Panc1 (cell line): ENCODE results near the gene DENND10. TPM values are rescaled to one million over a fixed set of nuclear protein-coding genes. Genes with fewer than 3 reads are reported as not detected.

ENCODE experiments used
- ATAC-seq: fragments of 200-7000 bp; cut with Tn5 transposase; 2 replicates; pipeline ENCODE4 v1.9.1; 2020; ENCODE audit warnings: mild to moderate bottlenecking, moderate library complexity
- BruUV-seq: library from RNA; stranded (reverse); fragments of 400-500 nt; replicated peaks from 2 replicates; lab custom pipeline; 2021; lab: Mats Ljungman, UMichigan
- CTCF ChIA-PET: fragments of 300-600 bp; sonication (Branson Sonifier 250); formaldehyde crosslinking; loops from one replicate; lab custom pipeline; 2022; ENCODE audit warnings: antibody characterized with exemption; lab: Charles Lee
- POLR2A ChIA-PET: fragments of 300-600 bp; sonication (Branson Sonifier 250); formaldehyde crosslinking; loops from one replicate; lab custom pipeline; 2022; ENCODE audit warnings: antibody characterized with exemption; lab: Charles Lee
- DNase-seq: peaks from one replicate; pipeline ENCODE4 v3.0.0-alpha.2; 2010; ENCODE audit warnings: low read depth, low spot score
- H3K27ac ChIP-seq: 2 replicates; pipeline ENCODE4 v1.5.1; 2011; ENCODE audit warnings: mild to moderate bottlenecking, low read length, inconsistent platforms
- H3K27me3 ChIP-seq: fragments of 200-500 bp; sonication (Bioruptor generic); 2 replicates; pipeline ENCODE4 v1.6.0; 2014; ENCODE audit warnings: low read length, inconsistent platforms; ENCODE audit not compliant: control insufficient read depth, insufficient read depth
- H3K36me3 ChIP-seq: fragments of 200-500 bp; sonication (Bioruptor generic); 2 replicates; pipeline ENCODE4 v1.5.1; 2014; ENCODE audit warnings: inconsistent platforms, mild to moderate bottlenecking, low read length, moderate library complexity; ENCODE audit not compliant: control insufficient read depth, insufficient read depth
- H3K4me1 ChIP-seq: 2 replicates; pipeline ENCODE4 v1.5.1; 2011; ENCODE audit warnings: inconsistent platforms, mild to moderate bottlenecking, low read length, moderate library complexity; ENCODE audit not compliant: control insufficient read depth, insufficient read depth
- H3K4me3 ChIP-seq, 2 experiments: 2 replicates each; pipeline ENCODE4 v1.5.1; 2011 to 2012; ENCODE audit warnings: low read depth in 2 of 2, low read length in 2 of 2, mild to moderate bottlenecking in 2 of 2, inconsistent platforms in 1 of 2, moderate library complexity in 1 of 2
- H3K9me3 ChIP-seq: fragments of 200-500 bp; sonication (Bioruptor generic); 2 replicates; pipeline ENCODE4 v1.5.1; 2014; ENCODE audit warnings: low read depth, mild to moderate bottlenecking, inconsistent platforms, low read length, moderate library complexity; ENCODE audit not compliant: control insufficient read depth, insufficient read depth
- POLR2AphosphoS5 ChIP-seq: IDR thresholded peaks from 2 replicates; pipeline ENCODE4 v1.6.1; 2012; ENCODE audit warnings: mild to moderate bottlenecking, low read depth, low read length, moderate library complexity
- SIN3A ChIP-seq: IDR thresholded peaks from 2 replicates; pipeline ENCODE4 v1.6.1; 2012; ENCODE audit warnings: low read depth, mild to moderate bottlenecking, low read length, moderate library complexity, borderline replicate concordance; ENCODE audit not compliant: insufficient read depth
- TCF7L2 ChIP-seq: IDR thresholded peaks from 2 replicates; pipeline ENCODE4 v1.6.1; 2011; ENCODE audit warnings: mild to moderate bottlenecking, low read depth, low read length, inconsistent platforms
- in situ Hi-C: cut with HindIII; loops from 2 replicates; pipeline ENCODE4 v1.10.0; 2016; ENCODE audit warnings: low sequenced_read_pairs, low pct_unique_long_range_greater_than_20kb
- intact Hi-C: fragments of 100-400 bp; cut with micrococcal nuclease; formaldehyde crosslinking; loops from one replicate; pipeline ENCODE4 v1.10.0; 2022; ENCODE audit not compliant: unreplicated experiment
- total RNA-seq: library from RNA; stranded (reverse); gene quantifications from one replicate; pipeline ENCODE4 v1.2.1, GENCODE V29; 2021; ENCODE audit not compliant: unreplicated experiment
- TF ChIP-seq, protein P1 (sequence below), 2 experiments: IDR thresholded peaks; 2 replicates each; pipeline ENCODE4 v1.6.1; 2011 to 2012; ENCODE audit warnings: low read depth in 2 of 2, control low read depth in 1 of 2, low read length in 1 of 2, mild to moderate bottlenecking in 1 of 2, moderate library complexity in 1 of 2; ENCODE audit not compliant: insufficient read depth in 1 of 2
- TF ChIP-seq, protein P2 (sequence below): fragments of 450-650 bp; IDR thresholded peaks from 2 replicates; pipeline ENCODE4 v1.5.1; 2017; ENCODE audit warnings: mild to moderate bottlenecking

The DENND10 gene
- total RNA-seq, 1 experiment from 2014 or later, result 72.8 TPM

DNA sequence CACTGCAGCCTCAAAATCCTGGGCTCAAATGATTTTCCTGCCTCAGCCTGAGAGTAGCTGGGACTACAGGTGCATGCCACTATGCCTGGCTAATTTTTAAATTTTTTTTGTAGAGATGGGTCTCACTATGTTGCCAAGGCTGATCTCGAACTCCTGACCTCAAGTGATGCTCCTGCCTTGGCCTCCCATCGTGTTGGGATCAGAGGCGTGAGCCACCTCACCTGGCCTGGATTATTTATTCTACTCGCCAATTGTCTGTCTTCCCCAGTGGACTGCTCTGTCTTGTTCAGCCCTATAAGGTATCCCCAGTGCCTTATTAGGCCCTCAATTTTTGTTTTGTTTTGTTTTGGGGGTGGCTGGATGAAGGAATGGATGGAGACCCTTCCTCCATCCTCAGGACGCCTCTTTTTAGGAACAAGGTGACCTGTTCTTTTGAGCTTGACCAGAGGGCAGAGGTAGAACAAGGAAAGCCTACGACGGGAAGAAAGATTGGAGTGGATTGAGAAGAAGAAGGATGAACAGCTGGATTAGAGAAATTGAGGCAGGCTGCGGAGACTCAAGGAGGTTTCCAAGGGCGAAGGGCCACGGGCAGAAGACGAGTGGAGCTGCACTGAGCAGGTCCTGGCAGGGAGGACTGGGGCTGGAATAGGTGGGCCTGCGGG is 541 bp upstream of the DENND10 start:
- POLR2A ChIA-PET, result interaction anchor here (0.7 kb wide), 1 partner anchor 17 kb away, joined by 3 read pairs; no protein-coding TSS in a partner anchor
- H3K27me3 ChIP-seq, result no peaks in the 10 kb centered on the region
- H3K4me1 ChIP-seq, result peaks cover 15% of the 10 kb centered on the region
- no peaks in the 10 kb centered on the region; the same call in 1 of the 2 replicates for H3K36me3 ChIP-seq
- DNase-seq (no peak), ATAC-seq (no peak)
- no peaks in the 10 kb centered on the region for H3K9me3 ChIP-seq
- TF ChIP-seq SIN3A, result no peak
- TF ChIP-seq, protein P1, sequence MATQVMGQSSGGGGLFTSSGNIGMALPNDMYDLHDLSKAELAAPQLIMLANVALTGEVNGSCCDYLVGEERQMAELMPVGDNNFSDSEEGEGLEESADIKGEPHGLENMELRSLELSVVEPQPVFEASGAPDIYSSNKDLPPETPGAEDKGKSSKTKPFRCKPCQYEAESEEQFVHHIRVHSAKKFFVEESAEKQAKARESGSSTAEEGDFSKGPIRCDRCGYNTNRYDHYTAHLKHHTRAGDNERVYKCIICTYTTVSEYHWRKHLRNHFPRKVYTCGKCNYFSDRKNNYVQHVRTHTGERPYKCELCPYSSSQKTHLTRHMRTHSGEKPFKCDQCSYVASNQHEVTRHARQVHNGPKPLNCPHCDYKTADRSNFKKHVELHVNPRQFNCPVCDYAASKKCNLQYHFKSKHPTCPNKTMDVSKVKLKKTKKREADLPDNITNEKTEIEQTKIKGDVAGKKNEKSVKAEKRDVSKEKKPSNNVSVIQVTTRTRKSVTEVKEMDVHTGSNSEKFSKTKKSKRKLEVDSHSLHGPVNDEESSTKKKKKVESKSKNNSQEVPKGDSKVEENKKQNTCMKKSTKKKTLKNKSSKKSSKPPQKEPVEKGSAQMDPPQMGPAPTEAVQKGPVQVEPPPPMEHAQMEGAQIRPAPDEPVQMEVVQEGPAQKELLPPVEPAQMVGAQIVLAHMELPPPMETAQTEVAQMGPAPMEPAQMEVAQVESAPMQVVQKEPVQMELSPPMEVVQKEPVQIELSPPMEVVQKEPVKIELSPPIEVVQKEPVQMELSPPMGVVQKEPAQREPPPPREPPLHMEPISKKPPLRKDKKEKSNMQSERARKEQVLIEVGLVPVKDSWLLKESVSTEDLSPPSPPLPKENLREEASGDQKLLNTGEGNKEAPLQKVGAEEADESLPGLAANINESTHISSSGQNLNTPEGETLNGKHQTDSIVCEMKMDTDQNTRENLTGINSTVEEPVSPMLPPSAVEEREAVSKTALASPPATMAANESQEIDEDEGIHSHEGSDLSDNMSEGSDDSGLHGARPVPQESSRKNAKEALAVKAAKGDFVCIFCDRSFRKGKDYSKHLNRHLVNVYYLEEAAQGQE (IDR thresholded peaks at IDR 0.05; ENCODE audit: insufficient read depth in 1 of 2, low read depth in 2 of 2, low read length in 1 of 2), result no peak
- TF ChIP-seq POLR2AphosphoS5, result no peak
- no peak for TF ChIP-seq TCF7L2
- TF ChIP-seq, protein P2, sequence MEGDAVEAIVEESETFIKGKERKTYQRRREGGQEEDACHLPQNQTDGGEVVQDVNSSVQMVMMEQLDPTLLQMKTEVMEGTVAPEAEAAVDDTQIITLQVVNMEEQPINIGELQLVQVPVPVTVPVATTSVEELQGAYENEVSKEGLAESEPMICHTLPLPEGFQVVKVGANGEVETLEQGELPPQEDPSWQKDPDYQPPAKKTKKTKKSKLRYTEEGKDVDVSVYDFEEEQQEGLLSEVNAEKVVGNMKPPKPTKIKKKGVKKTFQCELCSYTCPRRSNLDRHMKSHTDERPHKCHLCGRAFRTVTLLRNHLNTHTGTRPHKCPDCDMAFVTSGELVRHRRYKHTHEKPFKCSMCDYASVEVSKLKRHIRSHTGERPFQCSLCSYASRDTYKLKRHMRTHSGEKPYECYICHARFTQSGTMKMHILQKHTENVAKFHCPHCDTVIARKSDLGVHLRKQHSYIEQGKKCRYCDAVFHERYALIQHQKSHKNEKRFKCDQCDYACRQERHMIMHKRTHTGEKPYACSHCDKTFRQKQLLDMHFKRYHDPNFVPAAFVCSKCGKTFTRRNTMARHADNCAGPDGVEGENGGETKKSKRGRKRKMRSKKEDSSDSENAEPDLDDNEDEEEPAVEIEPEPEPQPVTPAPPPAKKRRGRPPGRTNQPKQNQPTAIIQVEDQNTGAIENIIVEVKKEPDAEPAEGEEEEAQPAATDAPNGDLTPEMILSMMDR, result no peak
- no TSS peak for BruUV-seq
- CTCF ChIA-PET, result no interaction called here
- in situ Hi-C loops (no loop called here), intact Hi-C loops (no loop called here)
- H3K27ac ChIP-seq, result peak overlapping the region; percentile 73
- H3K4me3 ChIP-seq, result no peak overlapping the region; a peak in 1 of 4 replicates

DNA sequence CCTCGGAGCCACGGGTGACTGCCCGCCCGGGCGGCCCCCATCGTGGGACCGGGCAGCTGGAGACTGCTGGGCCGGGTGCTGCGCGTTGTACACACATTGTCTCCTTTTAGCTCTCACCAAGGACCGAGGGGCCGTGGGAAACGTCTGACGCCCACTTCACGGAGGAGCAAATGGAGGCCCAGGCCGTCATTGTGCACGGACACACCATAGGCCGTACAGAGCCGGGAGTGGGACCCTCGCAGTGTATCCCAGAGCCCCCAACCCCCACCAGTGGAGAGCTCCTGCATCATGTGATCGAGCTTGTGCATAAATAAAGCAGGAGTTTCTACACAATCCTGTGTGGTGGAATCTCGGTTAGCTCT is 722 bp downstream of the DENND10 start:
- intact Hi-C loops, result no loop called here
- no peaks in the 10 kb centered on the region for H3K9me3 ChIP-seq
- H3K27ac ChIP-seq, result peak overlapping the region; percentile 78
- H3K4me3 ChIP-seq, result peak overlapping the region; percentile 69 to 90
- H3K27me3 ChIP-seq, result no peaks in the 10 kb centered on the region
- in situ Hi-C loops, result no loop called here
- DNase-seq (no peak), ATAC-seq (peak; percentile 44)
- BruUV-seq, result no TSS peak
- TF ChIP-seq, protein P1 (IDR thresholded peaks at IDR 0.05; ENCODE audit: insufficient read depth in 1 of 2, low read depth in 2 of 2, low read length in 1 of 2), result 0 out of 4 replicates have a peak, but pooled peaks of 1 of the 2 experiments have one; percentile 4
- TF ChIP-seq TCF7L2, result no peak
- CTCF ChIA-PET, result no interaction called here
- peaks cover 3% of the 10 kb centered on the region for H3K36me3 ChIP-seq
- peaks cover 15% of the 10 kb centered on the region for H3K4me1 ChIP-seq
- POLR2A ChIA-PET, result no interaction called here
